ENCODE measurements around the gene SUPT4H1. TPM values are rescaled to one million over a fixed set of nuclear protein-coding genes. Genes with fewer than 3 reads are reported as not detected.

The SUPT4H1 gene
- total and polyA plus RNA-seq, 2 of the 4 experiments (the other 2 are of a cell fraction): 51.6 to 129 TPM

DNA sequence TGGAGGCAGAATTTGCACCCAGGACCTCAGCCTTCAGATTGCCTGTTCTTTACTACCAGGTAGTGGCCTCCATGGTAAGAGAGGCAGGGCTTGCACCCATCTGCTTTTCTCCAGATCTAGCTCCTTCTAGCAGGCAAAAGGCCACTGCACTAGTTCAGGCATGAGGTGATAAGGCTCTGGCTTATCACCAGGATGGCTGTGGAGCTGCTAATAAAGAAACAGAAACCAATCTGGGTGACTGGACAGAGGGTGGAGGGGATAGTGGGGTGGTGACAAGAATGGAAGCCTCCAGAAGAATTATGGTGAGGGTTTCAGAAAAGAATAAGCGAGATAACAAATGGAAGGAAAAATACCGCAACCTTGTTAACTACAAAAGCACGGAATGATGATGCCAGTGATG is 15.5 kb upstream of the SUPT4H1 start:
- WGBS, 2 experiments (ENCODE audit: extremely low coverage in 2 of 2, insufficient read length in 1 of 2): 60% methylated on average over 1 of the region's 3 CpGs; no CpG with 5 or more reads in 1 of the 2 experiments
- H2AFZ ChIP-seq (replicated peaks; ENCODE audit: low read length, poor library complexity): no peak overlapping the region
- H3K27me3 ChIP-seq (ENCODE audit: control insufficient read depth, insufficient read depth, low read length): peaks cover 32% of the 10 kb centered on the region
- in situ Hi-C loops (cut with MboI; ENCODE audit: low sequenced_read_pairs) (no loop called here), intact Hi-C loops (cut with micrococcal nuclease) (no loop called here), dilution Hi-C loops (cut with HindIII; ENCODE audit: low sequenced_read_pairs, unreplicated experiment) (no loop called here)
- H3K56ac ChIP-seq (ENCODE audit: extremely low read depth, insufficient read depth, low read length): no peak overlapping the region
- H3K23ac ChIP-seq (ENCODE audit: low read depth, low read length): no peak overlapping the region
- no peaks in the 10 kb centered on the region for H3K4me1 ChIP-seq (ENCODE audit: control insufficient read depth, insufficient read depth, low read length)
- no peak overlapping the region for H2AK5ac ChIP-seq (ENCODE audit: low read depth, low read length)
- H3K14ac ChIP-seq (replicated peaks; ENCODE audit: low read depth, low read length): no peak overlapping the region
- H3K9me1 ChIP-seq (ENCODE audit: insufficient read depth, low read length): no peaks in the 10 kb centered on the region
- H2BK15ac ChIP-seq (ENCODE audit: low read depth, low read length): no peak overlapping the region
- H3K18ac ChIP-seq (ENCODE audit: low read depth, low read length): no peak overlapping the region
- H3K4ac ChIP-seq (ENCODE audit: low read depth, low read length): no peak overlapping the region
- no peak for DNase-seq
- H3K36me3 ChIP-seq (ENCODE audit: control insufficient read depth, insufficient read depth, low read length): no peaks in the 10 kb centered on the region
- no peak overlapping the region for H2BK120ac ChIP-seq (ENCODE audit: low read depth, low read length)
- no peak overlapping the region for H2BK5ac ChIP-seq (ENCODE audit: low read depth, low read length, poor library complexity, severe bottlenecking)
- H3K27ac ChIP-seq (ENCODE audit: insufficient read depth, low read length): no peak overlapping the region
- no peaks in the 10 kb centered on the region for H4K20me1 ChIP-seq (ENCODE audit: insufficient read depth, low read length)
- ChIA-PET CTCF (no interaction called here), POLR2A (ENCODE audit: unreplicated experiment) (no interaction called here)
- H3K4me2 ChIP-seq (ENCODE audit: low read depth, low read length): no peak overlapping the region
- BruUV-seq (replicated peaks): no TSS peak
- no peak overlapping the region for H4K5ac ChIP-seq (ENCODE audit: low read depth, low read length)
- H4K8ac ChIP-seq (ENCODE audit: low read depth in 2 of 2, low read length in 2 of 2): no peak overlapping the region
- H3K4me3 ChIP-seq (ENCODE audit: insufficient read depth, low read depth, low read length): no peak overlapping the region
- H2AK9ac ChIP-seq (replicated peaks; ENCODE audit: low read depth, low read length, poor library complexity): no peak overlapping the region
- no peaks in the 10 kb centered on the region for H3K79me1 ChIP-seq (ENCODE audit: low read depth in 1 of 2, low read length in 2 of 2)
- H3K9ac ChIP-seq (ENCODE audit: low read depth, low read length): no peak overlapping the region
- TF ChIP-seq RCOR1 (IDR thresholded peaks at IDR 0.05; ENCODE audit: insufficient replicate concordance, low read length) (no peak), SMC3 (IDR thresholded peaks at IDR 0.05; ENCODE audit: low read depth, low read length) (no peak), BHLHE40 (IDR thresholded peaks at IDR 0.05; ENCODE audit: low read depth, low read length) (no peak)
- TF ChIP-seq, protein P1, sequence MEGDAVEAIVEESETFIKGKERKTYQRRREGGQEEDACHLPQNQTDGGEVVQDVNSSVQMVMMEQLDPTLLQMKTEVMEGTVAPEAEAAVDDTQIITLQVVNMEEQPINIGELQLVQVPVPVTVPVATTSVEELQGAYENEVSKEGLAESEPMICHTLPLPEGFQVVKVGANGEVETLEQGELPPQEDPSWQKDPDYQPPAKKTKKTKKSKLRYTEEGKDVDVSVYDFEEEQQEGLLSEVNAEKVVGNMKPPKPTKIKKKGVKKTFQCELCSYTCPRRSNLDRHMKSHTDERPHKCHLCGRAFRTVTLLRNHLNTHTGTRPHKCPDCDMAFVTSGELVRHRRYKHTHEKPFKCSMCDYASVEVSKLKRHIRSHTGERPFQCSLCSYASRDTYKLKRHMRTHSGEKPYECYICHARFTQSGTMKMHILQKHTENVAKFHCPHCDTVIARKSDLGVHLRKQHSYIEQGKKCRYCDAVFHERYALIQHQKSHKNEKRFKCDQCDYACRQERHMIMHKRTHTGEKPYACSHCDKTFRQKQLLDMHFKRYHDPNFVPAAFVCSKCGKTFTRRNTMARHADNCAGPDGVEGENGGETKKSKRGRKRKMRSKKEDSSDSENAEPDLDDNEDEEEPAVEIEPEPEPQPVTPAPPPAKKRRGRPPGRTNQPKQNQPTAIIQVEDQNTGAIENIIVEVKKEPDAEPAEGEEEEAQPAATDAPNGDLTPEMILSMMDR (conservative IDR thresholded peaks at IDR 0.05; ENCODE audit: low read depth, low read length): no peak
- no peak overlapping the region for H4K91ac ChIP-seq (ENCODE audit: insufficient read depth, low read depth, low read length)
- no peak overlapping the region for H2BK20ac ChIP-seq (ENCODE audit: low read depth, low read length)
- H3K9me3 ChIP-seq (ENCODE audit: control insufficient read depth, insufficient read depth, low read length): no peaks in the 10 kb centered on the region
- no peak for ATAC-seq (ENCODE audit: low read depth)

All from IMR-90 (cell line).